Activated CD8-positive, alpha-beta memory T cell treated with anti-CD3 and anti-CD28 coated beads, Interleukin-2, amount 10 ng/mL, durations not matched to agents 7 days and 5 days (primary cell): ENCODE results near the gene IMPG1. TPM values are rescaled to one million over a fixed set of nuclear protein-coding genes. Genes with fewer than 3 reads are reported as not detected.

ENCODE experiments used
- ATAC-seq: fragments of 150-1000 bp; cut with Tn5 transposase; one replicate; pipeline ENCODE4 v1.10.0; 2021; ENCODE audit warnings: moderate library complexity
- CTCF ChIA-PET: fragments of 350-600 bp; sonication (Branson Sonifier 250); formaldehyde crosslinking; loops from one replicate; lab custom pipeline; 2021; ENCODE audit warnings: antibody characterized with exemption; lab: Charles Lee
- DNase-seq: peaks from one replicate; pipeline ENCODE4 v3.0.0-alpha.2; 2020
- H3K27ac Mint-ChIP-seq: one replicate; pipeline ENCODE4 v1.8.0; 2021; ENCODE audit warnings: mild to moderate bottlenecking, mixed read lengths
- H3K27me3 Mint-ChIP-seq: one replicate; pipeline ENCODE4 v1.8.0; 2021; ENCODE audit warnings: mixed read lengths
- H3K36me3 Mint-ChIP-seq: one replicate; pipeline ENCODE4 v1.8.0; 2021; ENCODE audit warnings: mild to moderate bottlenecking, mixed read lengths
- H3K4me1 Mint-ChIP-seq: one replicate; pipeline ENCODE4 v1.8.0; 2021; ENCODE audit warnings: mixed read lengths
- H3K4me3 Mint-ChIP-seq: one replicate; pipeline ENCODE4 v1.8.0; 2021; ENCODE audit warnings: mild to moderate bottlenecking, moderate library complexity, mixed read lengths
- H3K9me3 Mint-ChIP-seq: one replicate; pipeline ENCODE4 v1.8.0; 2022; ENCODE audit warnings: low read depth, mixed read lengths
- total RNA-seq, 2 experiments: library from RNA; stranded (reverse); gene quantifications; one replicate each; pipeline ENCODE4 v1.2.3, GENCODE V29; 2021

Gene IMPG1, protein sequence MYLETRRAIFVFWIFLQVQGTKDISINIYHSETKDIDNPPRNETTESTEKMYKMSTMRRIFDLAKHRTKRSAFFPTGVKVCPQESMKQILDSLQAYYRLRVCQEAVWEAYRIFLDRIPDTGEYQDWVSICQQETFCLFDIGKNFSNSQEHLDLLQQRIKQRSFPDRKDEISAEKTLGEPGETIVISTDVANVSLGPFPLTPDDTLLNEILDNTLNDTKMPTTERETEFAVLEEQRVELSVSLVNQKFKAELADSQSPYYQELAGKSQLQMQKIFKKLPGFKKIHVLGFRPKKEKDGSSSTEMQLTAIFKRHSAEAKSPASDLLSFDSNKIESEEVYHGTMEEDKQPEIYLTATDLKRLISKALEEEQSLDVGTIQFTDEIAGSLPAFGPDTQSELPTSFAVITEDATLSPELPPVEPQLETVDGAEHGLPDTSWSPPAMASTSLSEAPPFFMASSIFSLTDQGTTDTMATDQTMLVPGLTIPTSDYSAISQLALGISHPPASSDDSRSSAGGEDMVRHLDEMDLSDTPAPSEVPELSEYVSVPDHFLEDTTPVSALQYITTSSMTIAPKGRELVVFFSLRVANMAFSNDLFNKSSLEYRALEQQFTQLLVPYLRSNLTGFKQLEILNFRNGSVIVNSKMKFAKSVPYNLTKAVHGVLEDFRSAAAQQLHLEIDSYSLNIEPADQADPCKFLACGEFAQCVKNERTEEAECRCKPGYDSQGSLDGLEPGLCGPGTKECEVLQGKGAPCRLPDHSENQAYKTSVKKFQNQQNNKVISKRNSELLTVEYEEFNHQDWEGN
- not detected for total RNA-seq

DNA sequence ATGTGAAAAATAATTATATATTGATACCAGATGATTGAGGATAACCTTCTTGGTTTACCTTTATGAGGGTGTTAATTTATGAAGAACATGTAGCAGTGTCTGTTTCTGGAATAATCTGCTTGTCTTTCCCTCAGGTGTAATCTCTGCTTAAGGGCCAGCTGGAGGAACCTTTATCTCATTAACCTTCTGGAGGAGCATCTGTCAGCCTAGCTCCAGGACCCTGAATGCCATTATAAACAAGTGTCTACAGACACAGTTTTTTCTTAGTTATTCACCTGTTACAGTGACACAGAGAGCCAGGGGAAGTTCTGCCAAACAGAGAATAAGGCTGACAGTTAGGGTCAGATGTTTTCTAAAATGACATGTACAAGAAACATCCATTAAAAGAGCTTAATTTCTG, at the start of gene IMPG1:
IMPG1 (minus strand) TSS at position 101 of the 400 bp plus-strand sequence. CDS start 174 bp downstream, outside the sequence.
- ATAC-seq: no peak
- Mint-ChIP-seq H3K4me3 (no peak within 1 kb of the TSS), H3K9me3 (peaks cover 7% of the 10 kb centered on the region), H3K27ac (no peak within 1 kb of the TSS), H3K4me1 (no peaks in the 10 kb centered on the region), H3K36me3 (no peaks in the 10 kb centered on the region), H3K27me3 (no peaks in the 10 kb centered on the region)
- no peak for DNase-seq
- CTCF ChIA-PET: no interaction called here

- Mint-ChIP-seq H3K27ac (no peak overlapping the region), H3K27me3 (no peaks in the 10 kb centered on the region), H3K4me3 (no peak overlapping the region), H3K9me3 (peaks cover 6% of the 10 kb centered on the region), H3K36me3 (no peaks in the 10 kb centered on the region), H3K4me1 (no peaks in the 10 kb centered on the region)
- CTCF ChIA-PET: no interaction called here
- ATAC-seq (no peak), DNase-seq (no peak)
These were observed 47.8 kb upstream of the IMPG1 start for GRCh38 chr6:76120302-76120701.

- DNase-seq (no peak), ATAC-seq (no peak)
- no peak overlapping the region for H3K4me3 Mint-ChIP-seq
- H3K27ac Mint-ChIP-seq: no peak overlapping the region
- no peaks in the 10 kb centered on the region for H3K36me3 Mint-ChIP-seq
- H3K27me3 Mint-ChIP-seq: no peaks in the 10 kb centered on the region
- CTCF ChIA-PET: no interaction called here
- H3K4me1 Mint-ChIP-seq: no peaks in the 10 kb centered on the region
- H3K9me3 Mint-ChIP-seq: peaks cover 3% of the 10 kb centered on the region
These were observed 819 bp upstream of the IMPG1 start for GRCh38 chr6:76073281-76073680.

- ATAC-seq (no peak), DNase-seq (no peak)
- Mint-ChIP-seq H3K36me3 (no peaks in the 10 kb centered on the region), H3K4me3 (no peak overlapping the region), H3K27ac (no peak overlapping the region), H3K9me3 (no peaks in the 10 kb centered on the region), H3K4me1 (no peaks in the 10 kb centered on the region), H3K27me3 (no peaks in the 10 kb centered on the region)
- CTCF ChIA-PET: no interaction called here
These were observed 15.0 kb downstream of the IMPG1 start for GRCh38 chr6:76057469-76057868.

- Mint-ChIP-seq H3K4me1 (no peaks in the 10 kb centered on the region), H3K27ac (no peak overlapping the region), H3K36me3 (no peaks in the 10 kb centered on the region), H3K27me3 (no peaks in the 10 kb centered on the region), H3K4me3 (no peak overlapping the region), H3K9me3 (no peaks in the 10 kb centered on the region)
- no peak for ATAC-seq
- no peak for DNase-seq
- CTCF ChIA-PET: no interaction called here
These were observed 20.1 kb downstream of the IMPG1 start for GRCh38 chr6:76052314-76052713.

DNA sequence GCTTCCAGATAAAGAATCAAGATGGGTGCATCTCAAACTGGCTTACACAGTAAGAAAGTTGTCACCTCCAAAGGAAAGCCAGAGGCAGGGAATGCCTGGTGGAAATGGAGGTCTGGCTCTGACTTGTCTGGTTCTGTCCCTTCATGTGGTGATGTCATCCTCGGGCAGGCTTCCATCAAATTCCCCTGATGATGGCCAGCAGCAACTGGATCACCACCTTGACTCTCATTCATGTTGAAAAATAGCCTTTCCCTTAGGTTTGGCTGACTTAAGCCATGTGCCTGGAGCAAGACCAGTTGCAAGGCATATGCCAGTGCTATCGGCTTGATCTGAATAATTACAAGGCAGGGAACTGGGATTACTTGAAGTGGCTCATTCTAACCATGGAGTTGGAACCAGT, 28.8 kb downstream of the IMPG1 start:
- ATAC-seq (no peak), DNase-seq (no peak)
- Mint-ChIP-seq H3K9me3 (peaks cover 2% of the 10 kb centered on the region), H3K36me3 (no peaks in the 10 kb centered on the region), H3K4me1 (no peaks in the 10 kb centered on the region), H3K27me3 (no peaks in the 10 kb centered on the region), H3K4me3 (no peak overlapping the region), H3K27ac (no peak overlapping the region)
- CTCF ChIA-PET: no interaction called here

- H3K27ac Mint-ChIP-seq: no peak overlapping the region
- CTCF ChIA-PET: no interaction called here
- no peak overlapping the region for H3K4me3 Mint-ChIP-seq
- ATAC-seq: no peak
- no peaks in the 10 kb centered on the region for H3K4me1 Mint-ChIP-seq
- DNase-seq: no peak
- H3K9me3 Mint-ChIP-seq: peaks cover under 1% of the 10 kb centered on the region
- no peaks in the 10 kb centered on the region for H3K36me3 Mint-ChIP-seq
- no peaks in the 10 kb centered on the region for H3K27me3 Mint-ChIP-seq
These were observed 36.7 kb downstream of the IMPG1 start for GRCh38 chr6:76035713-76036112.

- Mint-ChIP-seq H3K27ac (no peak overlapping the region), H3K4me1 (no peaks in the 10 kb centered on the region), H3K36me3 (peaks cover 3% of the 10 kb centered on the region), H3K4me3 (no peak overlapping the region), H3K27me3 (no peaks in the 10 kb centered on the region), H3K9me3 (peaks cover 18% of the 10 kb centered on the region)
- ATAC-seq (no peak), DNase-seq (no peak)
- CTCF ChIA-PET: no interaction called here
These were observed 46.4 kb downstream of the IMPG1 start for GRCh38 chr6:76026101-76026500.

DNA sequence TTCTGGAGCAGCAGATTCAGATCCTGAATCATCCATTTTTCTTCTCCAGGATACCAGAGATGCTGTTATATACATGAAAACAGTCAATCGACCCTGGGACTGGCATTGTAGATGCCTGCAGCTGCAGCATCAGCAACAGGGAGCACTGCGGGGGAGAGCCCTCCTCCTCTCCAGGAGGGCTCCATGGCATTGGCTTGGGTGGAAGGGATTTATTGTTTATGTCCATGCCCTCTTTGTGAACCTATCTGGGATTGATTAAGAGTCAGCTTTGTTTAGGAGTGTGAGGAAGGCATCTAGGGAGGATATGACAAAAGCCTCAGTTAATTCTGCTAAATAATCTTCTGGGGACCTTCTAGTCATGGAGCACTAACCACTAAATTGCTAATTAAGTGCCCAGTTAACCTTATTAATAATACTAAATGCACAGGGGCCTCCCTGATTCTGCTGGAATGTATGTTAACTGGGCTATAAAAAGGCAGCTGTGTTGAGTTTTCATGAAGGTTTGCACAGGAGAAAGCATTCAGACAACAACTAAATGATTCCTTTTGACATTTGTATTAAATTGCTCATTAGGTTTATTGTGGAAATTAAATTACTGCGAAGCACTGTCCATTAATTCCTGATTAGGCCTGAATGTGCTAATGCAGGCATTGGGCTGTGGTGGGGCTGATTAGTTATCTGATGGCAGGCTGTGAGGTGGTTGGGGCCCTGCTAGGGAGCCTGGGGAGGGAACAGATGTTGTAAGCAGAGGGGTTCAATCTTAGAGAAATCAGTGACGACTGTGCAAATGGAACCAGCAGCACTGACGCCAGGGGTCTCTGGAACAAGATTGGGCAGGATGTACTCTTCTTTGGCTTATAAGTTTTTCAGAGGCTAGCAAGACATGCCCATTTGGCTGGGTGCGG, 57.6 kb downstream of the IMPG1 start:
- no peak for DNase-seq
- H3K27me3 Mint-ChIP-seq: no peaks in the 10 kb centered on the region
- H3K27ac Mint-ChIP-seq: no peak overlapping the region
- H3K4me3 Mint-ChIP-seq: no peak overlapping the region
- CTCF ChIA-PET: no interaction called here
- H3K4me1 Mint-ChIP-seq: no peaks in the 10 kb centered on the region
- no peaks in the 10 kb centered on the region for H3K9me3 Mint-ChIP-seq
- no peak for ATAC-seq
- no peaks in the 10 kb centered on the region for H3K36me3 Mint-ChIP-seq

- H3K27ac Mint-ChIP-seq: no peak overlapping the region
- H3K9me3 Mint-ChIP-seq: no peaks in the 10 kb centered on the region
- H3K36me3 Mint-ChIP-seq: no peaks in the 10 kb centered on the region
- no peaks in the 10 kb centered on the region for H3K27me3 Mint-ChIP-seq
- no peaks in the 10 kb centered on the region for H3K4me1 Mint-ChIP-seq
- DNase-seq (no peak), ATAC-seq (no peak)
- CTCF ChIA-PET: no interaction called here
- H3K4me3 Mint-ChIP-seq: no peak overlapping the region
These were observed 68.3 kb downstream of the IMPG1 start for GRCh38 chr6:76004202-76004601.

GRCh38 chr6:76003686-76004085, 68.8 kb downstream of the IMPG1 start:
- H3K27ac Mint-ChIP-seq: no peak overlapping the region
- no peaks in the 10 kb centered on the region for H3K27me3 Mint-ChIP-seq
- H3K9me3 Mint-ChIP-seq: no peaks in the 10 kb centered on the region
- H3K4me3 Mint-ChIP-seq: no peak overlapping the region
- H3K4me1 Mint-ChIP-seq: no peaks in the 10 kb centered on the region
- no peaks in the 10 kb centered on the region for H3K36me3 Mint-ChIP-seq
- ATAC-seq (no peak), DNase-seq (no peak)
- CTCF ChIA-PET: no interaction called here

- Mint-ChIP-seq H3K27me3 (no peaks in the 10 kb centered on the region), H3K4me3 (no peak overlapping the region), H3K36me3 (no peaks in the 10 kb centered on the region), H3K27ac (no peak overlapping the region), H3K4me1 (no peaks in the 10 kb centered on the region), H3K9me3 (no peaks in the 10 kb centered on the region)
- ATAC-seq (no peak), DNase-seq (no peak)
- CTCF ChIA-PET: no interaction called here
These were observed 69.3 kb downstream of the IMPG1 start for GRCh38 chr6:76003113-76003512.

- H3K4me1 Mint-ChIP-seq: no peaks in the 10 kb centered on the region
- no peaks in the 10 kb centered on the region for H3K27me3 Mint-ChIP-seq
- no peak for ATAC-seq
- no peaks in the 10 kb centered on the region for H3K36me3 Mint-ChIP-seq
- H3K4me3 Mint-ChIP-seq: no peak overlapping the region
- H3K27ac Mint-ChIP-seq: no peak overlapping the region
- CTCF ChIA-PET: no interaction called here
- no peak for DNase-seq
- no peaks in the 10 kb centered on the region for H3K9me3 Mint-ChIP-seq
These were observed 71.8 kb downstream of the IMPG1 start for GRCh38 chr6:76000629-76001028.
